ENCODE measurements around the gene ZSWIM8. TPM values are rescaled to one million over a fixed set of nuclear protein-coding genes. Genes with fewer than 3 reads are reported as not detected.

The ZSWIM8 gene
- total RNA-seq, 2 donors from 2014 or later = 37.6 to 63.2 TPM

DNA sequence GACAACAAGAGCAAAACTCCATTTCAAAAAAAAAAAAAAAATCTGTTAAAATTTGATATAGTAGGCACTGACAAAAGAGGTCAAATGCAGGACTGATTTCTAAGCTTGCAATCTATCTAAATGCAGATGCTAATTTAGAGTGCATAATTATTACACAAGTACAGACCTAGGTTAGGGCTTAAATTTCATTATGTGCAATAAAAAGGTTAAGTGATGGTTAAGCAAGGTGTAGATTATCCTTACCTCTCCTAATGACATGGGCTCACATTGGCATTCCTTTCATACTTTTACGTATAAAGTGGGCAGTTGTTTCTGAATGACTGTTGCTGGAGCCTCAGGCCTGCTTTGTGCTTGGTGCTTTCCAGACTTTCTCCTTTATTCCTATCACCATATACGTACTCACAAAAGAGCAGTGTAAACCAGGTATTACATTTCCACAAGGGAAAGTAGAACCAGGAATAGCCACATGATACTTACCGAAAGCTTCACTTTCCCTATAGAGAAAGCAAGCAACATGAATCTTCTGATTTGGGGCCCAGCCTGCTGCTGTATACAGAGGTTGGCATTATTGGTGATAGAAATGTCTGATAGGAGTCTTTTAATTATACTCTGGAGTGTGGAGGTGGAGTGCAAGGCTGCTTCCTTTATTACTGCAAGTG is 5.7 kb upstream of the ZSWIM8 start:
- Histone ChIP-seq H3K27ac (no peak overlapping the region), H3K4me3 (no peak overlapping the region), H3K4me1 (peaks cover 3 to 44% of the 10 kb centered on the region in 2 donors), H3K27me3 (no peaks in the 10 kb centered on the region), H3K9me3 (no peaks in the 10 kb centered on the region), H3K36me3 (peaks cover 25% of the 10 kb centered on the region)
- DNase-seq (ENCODE audit: low spot score) = no peak
- TF ChIP-seq, protein P1, sequence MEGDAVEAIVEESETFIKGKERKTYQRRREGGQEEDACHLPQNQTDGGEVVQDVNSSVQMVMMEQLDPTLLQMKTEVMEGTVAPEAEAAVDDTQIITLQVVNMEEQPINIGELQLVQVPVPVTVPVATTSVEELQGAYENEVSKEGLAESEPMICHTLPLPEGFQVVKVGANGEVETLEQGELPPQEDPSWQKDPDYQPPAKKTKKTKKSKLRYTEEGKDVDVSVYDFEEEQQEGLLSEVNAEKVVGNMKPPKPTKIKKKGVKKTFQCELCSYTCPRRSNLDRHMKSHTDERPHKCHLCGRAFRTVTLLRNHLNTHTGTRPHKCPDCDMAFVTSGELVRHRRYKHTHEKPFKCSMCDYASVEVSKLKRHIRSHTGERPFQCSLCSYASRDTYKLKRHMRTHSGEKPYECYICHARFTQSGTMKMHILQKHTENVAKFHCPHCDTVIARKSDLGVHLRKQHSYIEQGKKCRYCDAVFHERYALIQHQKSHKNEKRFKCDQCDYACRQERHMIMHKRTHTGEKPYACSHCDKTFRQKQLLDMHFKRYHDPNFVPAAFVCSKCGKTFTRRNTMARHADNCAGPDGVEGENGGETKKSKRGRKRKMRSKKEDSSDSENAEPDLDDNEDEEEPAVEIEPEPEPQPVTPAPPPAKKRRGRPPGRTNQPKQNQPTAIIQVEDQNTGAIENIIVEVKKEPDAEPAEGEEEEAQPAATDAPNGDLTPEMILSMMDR (IDR thresholded peaks at IDR 0.05) = no peak

GRCh38 chr10:73780301-73780700 is 5.1 kb upstream of the ZSWIM8 start:
- peaks cover 25% of the 10 kb centered on the region for H3K36me3 ChIP-seq
- no peaks in the 10 kb centered on the region for H3K27me3 ChIP-seq
- no peak overlapping the region for H3K4me3 ChIP-seq
- no peak overlapping the region for H3K27ac ChIP-seq
- H3K4me1 ChIP-seq = peaks cover 0 to 41% of the 10 kb centered on the region in 2 donors
- TF ChIP-seq, protein P1 (IDR thresholded peaks at IDR 0.05) = no peak
- DNase-seq (ENCODE audit: low spot score) = no peak
- H3K9me3 ChIP-seq = no peaks in the 10 kb centered on the region

- TF ChIP-seq, protein P1 (IDR thresholded peaks at IDR 0.05) = no peak
- peaks cover 0 to 34% of the 10 kb centered on the region in 2 donors for H3K4me1 ChIP-seq
- H3K4me3 ChIP-seq = peak overlapping the region; percentile 73 to 79
- H3K27ac ChIP-seq = peak overlapping the region; percentile 87 to 90
- no peaks in the 10 kb centered on the region for H3K27me3 ChIP-seq
- DNase-seq (ENCODE audit: low spot score) = no peak
- peaks cover 19% of the 10 kb centered on the region for H3K36me3 ChIP-seq
- no peaks in the 10 kb centered on the region for H3K9me3 ChIP-seq
These were observed 4.4 kb upstream of the ZSWIM8 start for GRCh38 chr10:73780966-73781365.

DNA sequence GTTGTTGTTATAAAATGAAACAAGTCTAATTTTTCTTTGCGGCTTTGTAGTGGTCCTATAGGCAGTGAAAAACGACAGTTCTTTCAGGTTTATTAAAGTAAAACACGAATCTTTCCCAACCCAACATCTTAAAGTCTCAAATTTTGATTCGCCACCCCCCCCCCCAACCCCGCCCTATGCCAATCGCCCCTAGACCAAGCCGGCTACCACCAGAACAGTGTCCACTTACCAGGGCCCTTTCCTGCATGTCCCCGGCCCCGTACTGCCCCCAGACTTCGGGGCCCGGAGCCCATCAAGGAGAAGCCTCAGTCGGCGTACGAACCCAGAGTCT is 3.9 kb upstream of the ZSWIM8 start:
- H3K4me3 ChIP-seq = peak overlapping the region; percentile 73 to 79
- no peaks in the 10 kb centered on the region for H3K9me3 ChIP-seq
- peak overlapping the region; percentile 87 to 90 for H3K27ac ChIP-seq
- H3K4me1 ChIP-seq = peaks cover 0 to 36% of the 10 kb centered on the region in 2 donors
- H3K36me3 ChIP-seq = peaks cover 14% of the 10 kb centered on the region
- DNase-seq (ENCODE audit: low spot score) = no peak
- H3K27me3 ChIP-seq = no peaks in the 10 kb centered on the region
- TF ChIP-seq, protein P1 (IDR thresholded peaks at IDR 0.05) = no peak

DNA sequence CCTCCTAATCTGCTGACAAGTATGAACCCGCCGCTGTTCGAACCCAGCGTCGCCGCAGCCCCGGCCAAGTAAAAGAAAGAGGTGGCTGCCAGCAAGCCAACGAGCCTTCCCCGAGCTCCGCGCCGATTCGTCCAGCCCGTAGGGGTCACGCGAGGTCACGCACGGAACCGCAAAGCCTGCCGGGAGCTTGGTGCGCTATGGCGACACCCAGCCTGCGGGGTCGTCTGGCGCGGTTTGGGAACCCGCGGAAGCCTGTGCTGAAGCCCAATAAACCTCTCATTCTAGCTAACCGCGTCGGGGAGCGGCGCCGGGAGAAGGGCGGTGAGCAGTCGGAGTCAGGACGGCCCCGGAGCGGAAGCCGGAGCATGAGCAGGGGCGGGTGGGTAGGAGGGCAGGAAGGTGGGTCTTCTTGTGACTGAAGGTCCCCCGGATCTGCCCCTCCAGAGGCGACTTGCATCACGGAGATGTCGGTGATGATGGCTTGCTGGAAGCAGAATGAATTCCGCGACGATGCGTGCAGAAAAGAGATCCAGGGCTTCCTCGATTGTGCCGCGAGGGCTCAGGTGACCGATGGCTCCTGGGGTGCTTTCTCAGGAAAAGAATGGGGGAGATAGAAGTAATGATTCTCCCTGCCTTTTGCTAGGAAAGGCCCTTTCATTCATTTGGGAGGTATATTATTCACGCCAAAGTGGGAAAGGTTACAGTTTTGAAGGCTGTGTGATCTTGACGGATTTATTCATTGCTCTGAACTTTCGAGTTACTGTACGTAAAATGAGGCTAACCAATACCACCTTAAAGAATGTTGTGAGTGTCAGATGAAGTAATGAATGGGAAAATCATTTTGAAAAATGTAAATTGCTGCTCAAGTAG is 3.3 kb upstream of the ZSWIM8 start, which contains the start of gene CHCHD1:
TSS of gene CHCHD1 (plus strand) at position 170 of the 870 bp plus-strand sequence. CDS start at position 198, 28 bp downstream.
- peak; percentile 94 for DNase-seq (ENCODE audit: low spot score)
- Histone ChIP-seq H3K27me3 (no peaks in the 10 kb centered on the region), H3K36me3 (peaks cover 10% of the 10 kb centered on the region), H3K27ac (peak within 1 kb of the TSS; percentile 87 to 90), H3K9me3 (no peaks in the 10 kb centered on the region), H3K4me1 (peaks cover 0 to 42% of the 10 kb centered on the region in 2 donors), H3K4me3 (peak within 1 kb of the TSS; percentile 73 to 79)
- TF ChIP-seq, protein P1 (IDR thresholded peaks at IDR 0.05) = no peak

All from right atrium auricular region (tissue), 2 donors.